Coronary artery (tissue), 2 donors: Measurements from ENCODE around the gene SPON1.

Experiments used
- DNase-seq: peaks from one replicate; pipeline ENCODE4 v3.0.0-alpha.2; 2017; ENCODE audit warnings: low spot score
- H3K27ac ChIP-seq, 2 donors: fragments of 200-600 bp; sonication (generic); one replicate each; pipeline ENCODE4 v1.5.1; 2016 to 2019
- H3K4me3 ChIP-seq: fragments of 200-600 bp; sonication (generic); 2 replicates; pipeline ENCODE4 v1.5.1; 2016; ENCODE audit warnings: mild to moderate bottlenecking, moderate library complexity
- CTCF ChIP-seq: fragments of 200-600 bp; sonication (generic); IDR thresholded peaks from one replicate; pipeline ENCODE4 v1.5.1; 2019; ENCODE audit warnings: antibody characterized with exemption

SPON1 gene

GRCh38 chr11:14110629-14111028 lies 148.1 kb downstream of the SPON1 start:
- TF ChIP-seq CTCF: no peak
- no peak overlapping the region for H3K4me3 ChIP-seq
- H3K27ac ChIP-seq: no peak overlapping the region
- no peak for DNase-seq

- no peak overlapping the region for H3K27ac ChIP-seq
- no peak overlapping the region for H3K4me3 ChIP-seq
- TF ChIP-seq CTCF: no peak
- no peak for DNase-seq
These were observed 149.0 kb downstream of the SPON1 start for GRCh38 chr11:14111496-14111895.

- no peak for DNase-seq
- no peak for TF ChIP-seq CTCF
- no peak overlapping the region for H3K4me3 ChIP-seq
- H3K27ac ChIP-seq: no peak overlapping the region
These were observed 150.2 kb downstream of the SPON1 start for GRCh38 chr11:14112721-14113120.

- H3K4me3 ChIP-seq: no peak overlapping the region
- no peak overlapping the region for H3K27ac ChIP-seq
- no peak for TF ChIP-seq CTCF
- no peak for DNase-seq
These were observed 151.7 kb downstream of the SPON1 start for GRCh38 chr11:14114269-14114668.

- Histone ChIP-seq H3K4me3 (no peak overlapping the region), H3K27ac (no peak overlapping the region)
- no peak for DNase-seq
- no peak for TF ChIP-seq CTCF
These were observed 152.3 kb downstream of the SPON1 start for GRCh38 chr11:14114786-14115185.

GRCh38 chr11:14117632-14118031 lies 155.1 kb downstream of the SPON1 start:
- no peak overlapping the region for H3K27ac ChIP-seq
- no peak overlapping the region for H3K4me3 ChIP-seq
- no peak for DNase-seq
- TF ChIP-seq CTCF: no peak

GRCh38 chr11:14118072-14118471 lies 155.5 kb downstream of the SPON1 start:
- H3K4me3 ChIP-seq: no peak overlapping the region
- no peak for DNase-seq
- no peak overlapping the region for H3K27ac ChIP-seq
- no peak for TF ChIP-seq CTCF
